ENCODE measurements around the gene RPH3AL. TPM values are rescaled to one million over a fixed set of nuclear protein-coding genes. Genes with fewer than 3 reads are reported as not detected.

The RPH3AL gene
- total and polyA plus RNA-seq, 9 donors, result 5.8 to 43.8 (median 21.0) TPM

DNA sequence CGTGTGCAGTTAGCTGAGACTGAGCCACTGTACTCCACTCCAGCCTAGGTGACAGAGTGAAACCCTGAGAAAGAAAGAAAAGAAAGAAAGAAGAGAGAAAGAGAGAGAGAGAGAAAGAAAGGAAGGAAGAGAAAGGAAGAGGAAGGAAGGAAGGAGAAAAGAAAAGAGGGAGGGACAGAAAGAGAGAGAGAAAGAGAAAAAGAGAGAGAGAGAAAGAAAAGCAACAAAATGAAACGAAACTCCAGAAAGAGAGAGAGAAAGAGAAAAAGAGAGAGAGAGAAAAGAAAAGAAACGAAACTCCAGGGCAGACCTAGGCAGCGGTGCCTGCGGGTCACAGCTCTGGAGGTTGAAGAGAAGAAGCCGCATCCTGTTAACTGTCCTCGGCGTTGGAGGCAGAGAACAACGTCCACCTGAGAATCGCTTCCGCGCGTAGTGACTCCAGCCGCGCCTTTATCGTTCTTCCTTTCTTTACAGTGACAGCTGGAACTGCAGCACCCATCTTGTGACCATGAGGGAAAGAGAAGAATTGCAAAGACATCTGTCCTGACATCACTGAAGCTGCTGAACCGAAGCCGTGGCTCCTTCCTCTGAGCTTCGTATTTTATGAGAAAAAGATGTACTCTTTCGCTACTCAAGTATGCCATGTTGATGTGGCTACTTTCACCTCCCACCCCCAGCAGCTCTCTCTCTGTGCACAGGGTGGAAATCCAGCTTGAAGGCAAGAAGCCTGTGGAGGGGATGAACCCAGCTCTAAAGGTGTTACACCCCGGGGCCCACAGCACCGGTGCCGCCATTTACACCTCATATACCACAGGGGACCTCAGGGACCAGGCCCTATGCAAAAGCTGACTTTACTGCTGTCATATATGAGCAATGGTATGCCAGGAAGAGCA is 114.3 kb downstream of the RPH3AL start:
- peak in 2 of 5 donors; percentile 6 to 12 for DNase-seq
- no peaks in the 10 kb centered on the region for H3K27me3 ChIP-seq
- TF ChIP-seq POLR2A (IDR thresholded peaks at IDR 0.05) (no peak), EP300 (IDR thresholded peaks at IDR 0.05) (no peak)
- TF ChIP-seq, protein P1, sequence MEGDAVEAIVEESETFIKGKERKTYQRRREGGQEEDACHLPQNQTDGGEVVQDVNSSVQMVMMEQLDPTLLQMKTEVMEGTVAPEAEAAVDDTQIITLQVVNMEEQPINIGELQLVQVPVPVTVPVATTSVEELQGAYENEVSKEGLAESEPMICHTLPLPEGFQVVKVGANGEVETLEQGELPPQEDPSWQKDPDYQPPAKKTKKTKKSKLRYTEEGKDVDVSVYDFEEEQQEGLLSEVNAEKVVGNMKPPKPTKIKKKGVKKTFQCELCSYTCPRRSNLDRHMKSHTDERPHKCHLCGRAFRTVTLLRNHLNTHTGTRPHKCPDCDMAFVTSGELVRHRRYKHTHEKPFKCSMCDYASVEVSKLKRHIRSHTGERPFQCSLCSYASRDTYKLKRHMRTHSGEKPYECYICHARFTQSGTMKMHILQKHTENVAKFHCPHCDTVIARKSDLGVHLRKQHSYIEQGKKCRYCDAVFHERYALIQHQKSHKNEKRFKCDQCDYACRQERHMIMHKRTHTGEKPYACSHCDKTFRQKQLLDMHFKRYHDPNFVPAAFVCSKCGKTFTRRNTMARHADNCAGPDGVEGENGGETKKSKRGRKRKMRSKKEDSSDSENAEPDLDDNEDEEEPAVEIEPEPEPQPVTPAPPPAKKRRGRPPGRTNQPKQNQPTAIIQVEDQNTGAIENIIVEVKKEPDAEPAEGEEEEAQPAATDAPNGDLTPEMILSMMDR (IDR thresholded peaks at IDR 0.05), result no peak
- H3K36me3 ChIP-seq, result no peaks in the 10 kb centered on the region
- no peaks in the 10 kb centered on the region for H3K9me3 ChIP-seq
- no peak overlapping the region for H3K4me3 ChIP-seq
- 87 to 90% (median 88%) methylated on average over 23 of the region's 23 CpGs for WGBS, 3 donors
- H3K27ac ChIP-seq, result no peak overlapping the region
- no peaks in the 10 kb centered on the region for H3K4me1 ChIP-seq (ENCODE audit: insufficient read depth)
- intact Hi-C loops (cut with DNase I), result loop anchor here in 1 of 4 donors (10.0 kb wide), 1 partner anchor 56 kb away; no protein-coding TSS in a partner anchor

DNA sequence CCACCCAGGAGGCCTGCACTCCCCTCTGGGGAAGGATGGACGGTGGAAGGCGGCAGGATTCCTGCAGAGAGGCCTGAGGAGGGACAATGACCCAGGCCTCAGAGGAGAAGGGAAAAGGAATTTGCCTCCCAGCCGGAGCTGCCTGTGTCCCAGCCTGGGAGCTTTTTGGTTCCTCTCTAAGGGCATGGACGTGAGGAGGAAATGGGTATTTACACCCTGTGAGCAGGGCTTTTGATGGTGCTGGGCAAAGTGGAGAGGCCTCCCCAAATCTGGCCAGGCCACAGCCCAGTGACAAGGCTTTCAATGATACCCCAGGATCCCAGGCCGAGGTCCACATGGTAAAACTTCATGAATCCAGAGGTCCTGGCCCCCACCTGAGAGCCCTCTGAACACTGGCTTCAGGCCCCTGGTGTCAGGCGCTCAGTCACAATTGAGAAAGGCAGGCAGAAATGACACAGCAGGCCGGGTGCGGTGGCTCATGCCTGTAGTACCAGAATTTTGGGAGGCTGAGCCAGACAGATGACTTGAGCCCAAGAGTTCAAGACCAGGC is 115.1 kb downstream of the RPH3AL start:
- TF ChIP-seq EP300 (IDR thresholded peaks at IDR 0.05), result no peak
- TF ChIP-seq, protein P1 (IDR thresholded peaks at IDR 0.05), result no peak
- TF ChIP-seq POLR2A (IDR thresholded peaks at IDR 0.05), result no peak
- intact Hi-C loops (cut with DNase I), result loop anchor here in 1 of 4 donors (10.0 kb wide), 1 partner anchor 57 kb away; no protein-coding TSS in a partner anchor
- DNase-seq, result peak in 2 of 5 donors; percentile 6 to 23
- no peaks in the 10 kb centered on the region for H3K36me3 ChIP-seq
- WGBS, 3 donors, result 78 to 85% (median 82%) methylated on average over 8 of the region's 8 CpGs
- H3K27me3 ChIP-seq, result no peaks in the 10 kb centered on the region
- no peaks in the 10 kb centered on the region for H3K9me3 ChIP-seq
- H3K4me3 ChIP-seq, result no peak overlapping the region
- H3K27ac ChIP-seq, result no peak overlapping the region
- no peaks in the 10 kb centered on the region for H3K4me1 ChIP-seq (ENCODE audit: insufficient read depth)

DNA sequence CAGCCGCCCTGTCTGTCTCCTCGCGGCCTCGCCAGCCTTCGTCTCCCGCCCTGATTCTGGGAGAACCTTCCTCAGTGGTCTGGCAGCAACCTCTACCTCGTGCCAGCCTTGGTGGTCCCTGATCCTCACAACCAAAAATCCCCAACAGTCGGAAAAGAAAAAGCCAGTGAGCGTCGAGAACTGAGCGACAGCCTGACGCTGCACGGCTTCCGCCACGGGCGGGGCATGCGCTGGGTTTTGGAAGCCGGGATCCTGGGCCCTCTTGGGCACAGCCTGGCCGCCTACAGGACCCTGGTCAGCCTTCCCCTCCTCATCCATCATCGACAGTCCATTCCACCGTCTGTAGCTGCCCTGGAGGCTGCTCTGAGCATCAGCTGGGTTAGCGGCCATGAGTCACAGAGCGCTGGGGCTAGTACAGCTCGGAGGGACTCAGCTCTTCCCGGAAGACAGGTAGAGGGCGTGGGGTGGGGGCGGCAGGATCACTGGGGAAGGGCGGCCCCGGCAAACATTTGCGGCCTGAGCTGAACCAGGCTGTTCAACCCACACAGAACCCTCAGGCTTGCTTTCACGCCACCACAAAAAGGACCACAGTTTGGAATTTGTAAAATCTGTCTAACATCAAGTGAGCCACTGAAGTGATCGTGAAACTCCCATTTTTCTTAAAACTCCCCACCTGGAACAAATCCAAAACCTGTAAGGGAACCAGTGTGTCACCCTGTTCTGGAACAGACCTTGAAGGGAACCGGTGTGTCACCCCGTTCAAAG is 115.8 kb downstream of the RPH3AL start:
- DNase-seq, result peak in 2 of 5 donors; percentile 3 to 26
- H3K27ac ChIP-seq, result no peak overlapping the region
- intact Hi-C loops (cut with DNase I), result loop anchor here in 1 of 4 donors (10.0 kb wide), 1 partner anchor 58 kb away; no protein-coding TSS in a partner anchor
- H3K36me3 ChIP-seq, result no peaks in the 10 kb centered on the region
- no peaks in the 10 kb centered on the region for H3K9me3 ChIP-seq
- 88 to 91% (median 91%) methylated on average over 34 of the region's 34 CpGs for WGBS, 3 donors
- H3K4me3 ChIP-seq, result no peak overlapping the region
- H3K27me3 ChIP-seq, result no peaks in the 10 kb centered on the region
- TF ChIP-seq POLR2A (IDR thresholded peaks at IDR 0.05) (no peak), EP300 (IDR thresholded peaks at IDR 0.05) (no peak)
- TF ChIP-seq, protein P1 (IDR thresholded peaks at IDR 0.05), result no peak
- no peaks in the 10 kb centered on the region for H3K4me1 ChIP-seq (ENCODE audit: insufficient read depth)

Data from ovary (tissue), 9 donors.